GM10847 (cell line): ENCODE measurements around the gene KIRREL1.

Experiments used
- POLR2A ChIP-seq: IDR thresholded peaks from 2 replicates; pipeline ENCODE4 v1.6.1; 2011; ENCODE audit not compliant: insufficient read length; ENCODE audit errors: extremely low read depth

Gene KIRREL1

GRCh38 chr1:157966031-157966537, 27.4 kb upstream of the KIRREL1 start:
- TF ChIP-seq POLR2A, result no peak

GRCh38 chr1:157967205-157967604, 26.2 kb upstream of the KIRREL1 start:
- no peak for TF ChIP-seq POLR2A

GRCh38 chr1:157968508-157968907, 24.9 kb upstream of the KIRREL1 start:
- no peak for TF ChIP-seq POLR2A

- TF ChIP-seq POLR2A, result no peak
These were observed 24.5 kb upstream of the KIRREL1 start for GRCh38 chr1:157968946-157969345.

GRCh38 chr1:157969697-157970485, 23.6 kb upstream of the KIRREL1 start:
- TF ChIP-seq POLR2A, result no peak

- no peak for TF ChIP-seq POLR2A
These were observed 21.7 kb upstream of the KIRREL1 start for GRCh38 chr1:157971769-157972168.

GRCh38 chr1:157975228-157975950, 18.1 kb upstream of the KIRREL1 start:
- TF ChIP-seq POLR2A, result no peak

GRCh38 chr1:157976888-157977287, 16.6 kb upstream of the KIRREL1 start:
- TF ChIP-seq POLR2A, result no peak

- no peak for TF ChIP-seq POLR2A
These were observed 14.7 kb upstream of the KIRREL1 start for GRCh38 chr1:157978586-157979403.

- TF ChIP-seq POLR2A, result no peak
These were observed 11.3 kb upstream of the KIRREL1 start for GRCh38 chr1:157982136-157982535.

GRCh38 chr1:157983787-157984186, 9.7 kb upstream of the KIRREL1 start:
- no peak for TF ChIP-seq POLR2A

GRCh38 chr1:157984469-157984868, 9.0 kb upstream of the KIRREL1 start:
- no peak for TF ChIP-seq POLR2A

- no peak for TF ChIP-seq POLR2A
These were observed 8.0 kb upstream of the KIRREL1 start for GRCh38 chr1:157985473-157985872.

GRCh38 chr1:157988002-157988401, 5.4 kb upstream of the KIRREL1 start:
- no peak for TF ChIP-seq POLR2A

GRCh38 chr1:157992031-157992832, 1.2 kb upstream of the KIRREL1 start:
- TF ChIP-seq POLR2A, result no peak
